GM04504 (cell line): Measurements from ENCODE around the gene KRT13.
"Not testable (repeated sequence)": the region's sequence is repeated elsewhere in the genome, so short reads cannot be mapped to it uniquely, and the experiment has no call there.

Experiments
- DNase-seq: peaks from one replicate; pipeline ENCODE4 v3.0.0-alpha.2; 2012; ENCODE audit warnings: low read depth

Gene KRT13

GRCh38 chr17:41505007-41505808 lies at the start of gene KRT13:
TSS of gene KRT13 (minus strand) at chr17:41505612. CDS start at chr17:41505550, 62 bp downstream.
- no peak for DNase-seq

GRCh38 chr17:41553987-41554680 lies 48.7 kb upstream of the KRT13 start:
- no peak for DNase-seq

GRCh38 chr17:41553176-41553575 lies 47.8 kb upstream of the KRT13 start:
- no peak for DNase-seq

- DNase-seq: no peak
These were observed 47.0 kb upstream of the KRT13 start for GRCh38 chr17:41552455-41552854.

- no peak for DNase-seq
These were observed 46.0 kb upstream of the KRT13 start for GRCh38 chr17:41551365-41551764.

GRCh38 chr17:41549596-41550039 lies 44.2 kb upstream of the KRT13 start:
- no peak for DNase-seq

GRCh38 chr17:41548844-41549595 lies 43.6 kb upstream of the KRT13 start:
- peak; percentile 67 for DNase-seq

- DNase-seq: peak; percentile 95
These were observed 42.8 kb upstream of the KRT13 start for GRCh38 chr17:41547921-41548843.

GRCh38 chr17:41547378-41547841 lies 42.0 kb upstream of the KRT13 start:
- no peak for DNase-seq

- DNase-seq: no peak
These were observed 41.4 kb upstream of the KRT13 start for GRCh38 chr17:41546819-41547218.

- no peak for DNase-seq
These were observed 40.5 kb upstream of the KRT13 start for GRCh38 chr17:41545829-41546410.

GRCh38 chr17:41544935-41545334 lies 39.5 kb upstream of the KRT13 start:
- DNase-seq: no peak

GRCh38 chr17:41544491-41544892 lies 39.1 kb upstream of the KRT13 start:
- DNase-seq: no peak

- not testable (repeated sequence) for DNase-seq
These were observed 37.4 kb upstream of the KRT13 start for GRCh38 chr17:41542786-41543185.

- no peak for DNase-seq
These were observed 36.9 kb upstream of the KRT13 start for GRCh38 chr17:41542357-41542756.

- no peak for DNase-seq
These were observed 35.7 kb upstream of the KRT13 start for GRCh38 chr17:41540921-41541625.

- no peak for DNase-seq
These were observed 34.7 kb upstream of the KRT13 start for GRCh38 chr17:41539979-41540701.

GRCh38 chr17:41539071-41539492 lies 33.7 kb upstream of the KRT13 start:
- no peak for DNase-seq

- DNase-seq: no peak
These were observed 33.2 kb upstream of the KRT13 start for GRCh38 chr17:41538565-41538991.

GRCh38 chr17:41537990-41538389 lies 32.6 kb upstream of the KRT13 start:
- no peak for DNase-seq
